Panc1 (cell line): ENCODE data around the gene CAV2. TPM values are rescaled to one million over a fixed set of nuclear protein-coding genes. Genes with fewer than 3 reads are reported as not detected.

Experiments used
- ATAC-seq: fragments of 200-7000 bp; cut with Tn5 transposase; 2 replicates; pipeline ENCODE4 v1.9.1; 2020; ENCODE audit warnings: mild to moderate bottlenecking, moderate library complexity
- BruUV-seq: library from RNA; stranded (reverse); fragments of 400-500 nt; replicated peaks from 2 replicates; lab custom pipeline; 2021; lab: Mats Ljungman, UMichigan
- CTCF ChIA-PET: fragments of 300-600 bp; sonication (Branson Sonifier 250); formaldehyde crosslinking; loops from one replicate; lab custom pipeline; 2022; ENCODE audit warnings: antibody characterized with exemption; lab: Charles Lee
- POLR2A ChIA-PET: fragments of 300-600 bp; sonication (Branson Sonifier 250); formaldehyde crosslinking; loops from one replicate; lab custom pipeline; 2022; ENCODE audit warnings: antibody characterized with exemption; lab: Charles Lee
- DNase-seq: peaks from one replicate; pipeline ENCODE4 v3.0.0-alpha.2; 2010; ENCODE audit warnings: low read depth, low spot score
- H3K27ac ChIP-seq: 2 replicates; pipeline ENCODE4 v1.5.1; 2011; ENCODE audit warnings: mild to moderate bottlenecking, low read length, inconsistent platforms
- H3K27me3 ChIP-seq: fragments of 200-500 bp; sonication (Bioruptor generic); 2 replicates; pipeline ENCODE4 v1.6.0; 2014; ENCODE audit warnings: low read length, inconsistent platforms; ENCODE audit not compliant: control insufficient read depth, insufficient read depth
- H3K36me3 ChIP-seq: fragments of 200-500 bp; sonication (Bioruptor generic); 2 replicates; pipeline ENCODE4 v1.5.1; 2014; ENCODE audit warnings: inconsistent platforms, mild to moderate bottlenecking, low read length, moderate library complexity; ENCODE audit not compliant: control insufficient read depth, insufficient read depth
- H3K4me1 ChIP-seq: 2 replicates; pipeline ENCODE4 v1.5.1; 2011; ENCODE audit warnings: inconsistent platforms, mild to moderate bottlenecking, low read length, moderate library complexity; ENCODE audit not compliant: control insufficient read depth, insufficient read depth
- H3K4me3 ChIP-seq, 2 experiments: 2 replicates each; pipeline ENCODE4 v1.5.1; 2011 to 2012; ENCODE audit warnings: low read depth in 2 of 2, low read length in 2 of 2, mild to moderate bottlenecking in 2 of 2, inconsistent platforms in 1 of 2, moderate library complexity in 1 of 2
- H3K9me3 ChIP-seq: fragments of 200-500 bp; sonication (Bioruptor generic); 2 replicates; pipeline ENCODE4 v1.5.1; 2014; ENCODE audit warnings: low read depth, mild to moderate bottlenecking, inconsistent platforms, low read length, moderate library complexity; ENCODE audit not compliant: control insufficient read depth, insufficient read depth
- CTCF ChIP-seq: fragments of 450-650 bp; IDR thresholded peaks from 2 replicates; pipeline ENCODE4 v1.5.1; 2017; ENCODE audit warnings: mild to moderate bottlenecking
- POLR2AphosphoS5 ChIP-seq: IDR thresholded peaks from 2 replicates; pipeline ENCODE4 v1.6.1; 2012; ENCODE audit warnings: mild to moderate bottlenecking, low read depth, low read length, moderate library complexity
- REST ChIP-seq, 2 experiments: IDR thresholded peaks; 2 replicates each; pipeline ENCODE4 v1.6.1; 2011 to 2012; ENCODE audit warnings: low read depth in 2 of 2, control low read depth in 1 of 2, low read length in 1 of 2, mild to moderate bottlenecking in 1 of 2, moderate library complexity in 1 of 2; ENCODE audit not compliant: insufficient read depth in 1 of 2
- SIN3A ChIP-seq: IDR thresholded peaks from 2 replicates; pipeline ENCODE4 v1.6.1; 2012; ENCODE audit warnings: low read depth, mild to moderate bottlenecking, low read length, moderate library complexity, borderline replicate concordance; ENCODE audit not compliant: insufficient read depth
- TCF7L2 ChIP-seq: IDR thresholded peaks from 2 replicates; pipeline ENCODE4 v1.6.1; 2011; ENCODE audit warnings: mild to moderate bottlenecking, low read depth, low read length, inconsistent platforms
- in situ Hi-C: cut with HindIII; loops from 2 replicates; pipeline ENCODE4 v1.10.0; 2016; ENCODE audit warnings: low sequenced_read_pairs, low pct_unique_long_range_greater_than_20kb
- intact Hi-C: fragments of 100-400 bp; cut with micrococcal nuclease; formaldehyde crosslinking; loops from one replicate; pipeline ENCODE4 v1.10.0; 2022; ENCODE audit not compliant: unreplicated experiment
- total RNA-seq: library from RNA; stranded (reverse); gene quantifications from one replicate; pipeline ENCODE4 v1.2.1, GENCODE V29; 2021; ENCODE audit not compliant: unreplicated experiment

CAV2 gene
- total RNA-seq, 1 experiment from 2014 or later, result 217 TPM

GRCh38 chr7:116544487-116544886, 44.9 kb downstream of the CAV2 start:
- H3K27ac ChIP-seq, result peak overlapping the region; percentile 82; the same call in 1 of the 2 replicates
- peaks cover 36% of the 10 kb centered on the region for H3K36me3 ChIP-seq
- ATAC-seq (no peak), DNase-seq (no peak)
- H3K4me3 ChIP-seq, result no peak overlapping the region
- H3K9me3 ChIP-seq, result no peaks in the 10 kb centered on the region
- no peaks in the 10 kb centered on the region for H3K27me3 ChIP-seq
- in situ Hi-C loops (no loop called here), intact Hi-C loops (no loop called here)
- TF ChIP-seq REST (IDR thresholded peaks at IDR 0.05; ENCODE audit: insufficient read depth in 1 of 2, low read depth in 2 of 2, low read length in 1 of 2) (no peak), POLR2AphosphoS5 (no peak), CTCF (no peak), SIN3A (no peak), TCF7L2 (no peak)
- CTCF ChIA-PET, result no interaction called here
- peaks cover 77% of the 10 kb centered on the region for H3K4me1 ChIP-seq
- TSS peak; percentile 1 for BruUV-seq
- POLR2A ChIA-PET, result no interaction called here

GRCh38 chr7:116545411-116545993, 46.0 kb downstream of the CAV2 start:
- CTCF ChIA-PET, result no interaction called here
- TF ChIP-seq REST (IDR thresholded peaks at IDR 0.05; ENCODE audit: insufficient read depth in 1 of 2, low read depth in 2 of 2, low read length in 1 of 2) (no peak), CTCF (no peak), POLR2AphosphoS5 (no peak), TCF7L2 (no peak), SIN3A (no peak)
- H3K4me3 ChIP-seq, result no peak overlapping the region
- H3K4me1 ChIP-seq, result peaks cover 68% of the 10 kb centered on the region
- intact Hi-C loops, result no loop called here
- ATAC-seq (no peak), DNase-seq (no peak)
- no peaks in the 10 kb centered on the region for H3K9me3 ChIP-seq
- no peaks in the 10 kb centered on the region for H3K27me3 ChIP-seq
- in situ Hi-C loops, result no loop called here
- H3K27ac ChIP-seq, result peak overlapping the region; percentile 82
- POLR2A ChIA-PET, result no interaction called here
- H3K36me3 ChIP-seq, result peaks cover 35% of the 10 kb centered on the region
- BruUV-seq, result no TSS peak
